Gastroesophageal sphincter (tissue), 3 donors: Measurements from ENCODE around the gene MAN2A2.

Experiments used
- EP300 ChIP-seq: sonication (generic); formaldehyde crosslinking; IDR thresholded peaks from one replicate; pipeline ENCODE4 v1.6.1; 2017; ENCODE audit warnings: antibody characterized with exemption, mild to moderate bottlenecking
- POLR2A ChIP-seq, 2 donors: fragments of 450-650 bp; IDR thresholded peaks; one replicate each; pipeline ENCODE4 v1.6.1; 2017; ENCODE audit warnings: antibody characterized with exemption in 2 of 2, mild to moderate bottlenecking in 2 of 2, moderate library complexity in 1 of 2
- POLR2AphosphoS5 ChIP-seq: sonication (generic); formaldehyde crosslinking; IDR thresholded peaks from one replicate; pipeline ENCODE4 v1.6.1; 2017; ENCODE audit warnings: antibody characterized with exemption
- TF ChIP-seq, protein P1 (sequence below), 4 experiments: fragments of 200-600 bp in 2 of 4; fragments of 450-650 bp in 2 of 4; sonication (generic) in 1 of 4; IDR thresholded peaks; one replicate each; pipeline ENCODE4 v1.5.1; 2017 to 2019; ENCODE audit warnings: antibody characterized with exemption in 4 of 4, mild to moderate bottlenecking in 2 of 4, moderate library complexity in 2 of 4

DNA sequence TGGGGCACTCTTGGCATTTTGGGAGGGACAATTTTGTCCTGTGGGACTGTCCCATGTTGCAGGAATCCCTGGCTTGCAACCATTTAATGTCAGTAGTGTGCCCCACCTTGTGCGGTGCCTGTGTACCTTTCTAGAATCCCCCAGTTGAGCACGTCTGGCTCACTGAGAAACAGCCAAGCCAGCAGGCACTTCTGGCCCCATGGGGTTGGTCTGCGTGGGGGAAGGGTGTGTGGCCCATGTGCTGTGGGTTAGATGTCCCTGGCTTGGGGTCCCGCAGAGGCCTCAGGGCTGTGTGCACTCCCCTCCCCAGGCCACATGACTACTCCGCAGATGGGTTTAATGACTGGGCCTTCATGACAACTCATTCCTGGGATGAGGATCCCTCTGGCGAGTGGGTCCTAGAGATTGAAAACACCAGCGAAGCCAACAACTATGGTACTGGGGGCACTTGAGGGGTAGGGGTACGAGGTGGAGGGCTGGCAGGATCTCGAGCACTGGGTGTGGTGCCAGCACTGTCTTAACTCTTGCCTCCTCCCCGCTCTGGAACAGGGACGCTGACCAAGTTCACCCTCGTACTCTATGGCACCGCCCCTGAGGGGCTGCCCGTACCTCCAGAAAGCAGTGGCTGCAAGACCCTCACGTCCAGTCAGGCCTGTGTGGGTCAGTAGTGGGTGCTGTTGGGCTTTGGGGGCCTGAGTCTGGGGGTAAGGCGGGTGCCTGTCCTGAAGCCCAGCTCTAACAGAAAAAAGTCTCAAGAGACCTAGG is 22.5 kb upstream of the MAN2A2 start:
- TF ChIP-seq POLR2A (IDR thresholded peaks at IDR 0.05), result no peak
- no peak for TF ChIP-seq POLR2AphosphoS5
- TF ChIP-seq, protein P1, sequence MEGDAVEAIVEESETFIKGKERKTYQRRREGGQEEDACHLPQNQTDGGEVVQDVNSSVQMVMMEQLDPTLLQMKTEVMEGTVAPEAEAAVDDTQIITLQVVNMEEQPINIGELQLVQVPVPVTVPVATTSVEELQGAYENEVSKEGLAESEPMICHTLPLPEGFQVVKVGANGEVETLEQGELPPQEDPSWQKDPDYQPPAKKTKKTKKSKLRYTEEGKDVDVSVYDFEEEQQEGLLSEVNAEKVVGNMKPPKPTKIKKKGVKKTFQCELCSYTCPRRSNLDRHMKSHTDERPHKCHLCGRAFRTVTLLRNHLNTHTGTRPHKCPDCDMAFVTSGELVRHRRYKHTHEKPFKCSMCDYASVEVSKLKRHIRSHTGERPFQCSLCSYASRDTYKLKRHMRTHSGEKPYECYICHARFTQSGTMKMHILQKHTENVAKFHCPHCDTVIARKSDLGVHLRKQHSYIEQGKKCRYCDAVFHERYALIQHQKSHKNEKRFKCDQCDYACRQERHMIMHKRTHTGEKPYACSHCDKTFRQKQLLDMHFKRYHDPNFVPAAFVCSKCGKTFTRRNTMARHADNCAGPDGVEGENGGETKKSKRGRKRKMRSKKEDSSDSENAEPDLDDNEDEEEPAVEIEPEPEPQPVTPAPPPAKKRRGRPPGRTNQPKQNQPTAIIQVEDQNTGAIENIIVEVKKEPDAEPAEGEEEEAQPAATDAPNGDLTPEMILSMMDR (IDR thresholded peaks at IDR 0.05), result no peak
- TF ChIP-seq EP300, result no peak
